ENCODE measurements around the gene CCDC85A. TPM values are rescaled to one million over a fixed set of nuclear protein-coding genes. Genes with fewer than 3 reads are reported as not detected.

CCDC85A gene
- total RNA-seq, 1 donor from 2014 or later = 4.7 TPM

DNA sequence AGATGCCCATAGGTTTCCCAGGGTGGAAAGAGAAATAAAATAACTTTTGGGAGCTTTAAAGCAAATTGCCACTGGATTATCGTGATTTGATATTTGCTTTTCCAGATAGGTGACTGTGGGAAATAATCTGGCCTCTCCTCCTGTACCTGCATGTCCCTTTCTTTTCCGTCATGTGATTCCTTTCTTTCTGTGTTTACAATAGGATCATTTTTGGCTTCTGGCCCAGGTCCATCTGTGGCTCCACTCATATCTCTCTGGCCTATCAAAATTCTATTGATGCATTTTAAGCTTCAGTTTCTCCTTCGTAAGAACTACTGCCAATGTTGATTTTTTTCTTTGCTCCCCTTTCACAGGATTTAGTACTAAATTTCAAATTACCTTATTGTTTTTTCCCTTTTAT, 153.6 kb downstream of the CCDC85A start:
- no peak overlapping the region for H3K4me3 ChIP-seq
- H3K4me1 ChIP-seq = no peaks in the 10 kb centered on the region
- TF ChIP-seq, protein P1, sequence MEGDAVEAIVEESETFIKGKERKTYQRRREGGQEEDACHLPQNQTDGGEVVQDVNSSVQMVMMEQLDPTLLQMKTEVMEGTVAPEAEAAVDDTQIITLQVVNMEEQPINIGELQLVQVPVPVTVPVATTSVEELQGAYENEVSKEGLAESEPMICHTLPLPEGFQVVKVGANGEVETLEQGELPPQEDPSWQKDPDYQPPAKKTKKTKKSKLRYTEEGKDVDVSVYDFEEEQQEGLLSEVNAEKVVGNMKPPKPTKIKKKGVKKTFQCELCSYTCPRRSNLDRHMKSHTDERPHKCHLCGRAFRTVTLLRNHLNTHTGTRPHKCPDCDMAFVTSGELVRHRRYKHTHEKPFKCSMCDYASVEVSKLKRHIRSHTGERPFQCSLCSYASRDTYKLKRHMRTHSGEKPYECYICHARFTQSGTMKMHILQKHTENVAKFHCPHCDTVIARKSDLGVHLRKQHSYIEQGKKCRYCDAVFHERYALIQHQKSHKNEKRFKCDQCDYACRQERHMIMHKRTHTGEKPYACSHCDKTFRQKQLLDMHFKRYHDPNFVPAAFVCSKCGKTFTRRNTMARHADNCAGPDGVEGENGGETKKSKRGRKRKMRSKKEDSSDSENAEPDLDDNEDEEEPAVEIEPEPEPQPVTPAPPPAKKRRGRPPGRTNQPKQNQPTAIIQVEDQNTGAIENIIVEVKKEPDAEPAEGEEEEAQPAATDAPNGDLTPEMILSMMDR (IDR thresholded peaks at IDR 0.05) = no peak
- TF ChIP-seq POLR2A (IDR thresholded peaks at IDR 0.05) (no peak), POLR2AphosphoS5 (IDR thresholded peaks at IDR 0.05; ENCODE audit: insufficient read depth in 1 of 2, low read depth in 1 of 2) (no peak)
- no peaks in the 10 kb centered on the region for H3K27me3 ChIP-seq
- H3K36me3 ChIP-seq = no peaks in the 10 kb centered on the region
- intact Hi-C loops (cut with DNase I) = no loop called here
- no peak for DNase-seq (ENCODE audit: extremely low spot score in 2 of 2)
- no peak overlapping the region for H3K27ac ChIP-seq
- no peaks in the 10 kb centered on the region for H3K9me3 ChIP-seq

- Histone ChIP-seq H3K27ac (no peak overlapping the region), H3K27me3 (no peaks in the 10 kb centered on the region), H3K4me1 (no peaks in the 10 kb centered on the region), H3K36me3 (no peaks in the 10 kb centered on the region), H3K4me3 (no peak overlapping the region), H3K9me3 (no peaks in the 10 kb centered on the region)
- no peak for TF ChIP-seq POLR2AphosphoS5 (IDR thresholded peaks at IDR 0.05; ENCODE audit: insufficient read depth in 1 of 2, low read depth in 1 of 2)
- TF ChIP-seq, protein P1 (IDR thresholded peaks at IDR 0.05) = no peak
- TF ChIP-seq POLR2A (IDR thresholded peaks at IDR 0.05) = no peak
- DNase-seq (ENCODE audit: extremely low spot score in 2 of 2) = no peak
- intact Hi-C loops (cut with DNase I) = no loop called here
These were observed 154.4 kb downstream of the CCDC85A start for GRCh38 chr2:56338232-56338631.

DNA sequence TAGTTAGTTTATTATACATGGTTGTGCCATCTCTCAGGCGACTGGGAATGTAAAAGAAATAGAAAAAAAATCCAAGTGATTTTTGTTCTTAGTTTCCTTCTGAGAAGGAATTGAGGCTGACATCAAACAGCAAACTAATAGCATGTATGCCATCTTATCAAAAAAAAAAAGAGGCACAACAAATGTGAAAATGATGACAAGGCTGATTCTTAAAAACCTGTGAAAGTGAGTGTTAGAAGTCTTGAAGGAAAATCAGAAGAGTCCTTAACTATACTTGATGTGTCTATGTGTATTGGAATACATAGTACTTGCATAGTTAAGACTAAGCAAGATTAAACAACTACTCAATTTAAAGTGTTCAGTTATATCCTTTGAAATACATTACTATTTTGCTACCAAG, 161.0 kb downstream of the CCDC85A start:
- no peak overlapping the region for H3K4me3 ChIP-seq
- no peaks in the 10 kb centered on the region for H3K36me3 ChIP-seq
- no peak for DNase-seq (ENCODE audit: extremely low spot score in 2 of 2)
- H3K4me1 ChIP-seq = no peaks in the 10 kb centered on the region
- intact Hi-C loops (cut with DNase I) = no loop called here
- no peak for TF ChIP-seq POLR2A (IDR thresholded peaks at IDR 0.05)
- TF ChIP-seq POLR2AphosphoS5 (IDR thresholded peaks at IDR 0.05; ENCODE audit: insufficient read depth in 1 of 2, low read depth in 1 of 2) = no peak
- TF ChIP-seq, protein P1 (IDR thresholded peaks at IDR 0.05) = no peak
- H3K27ac ChIP-seq = no peak overlapping the region
- H3K9me3 ChIP-seq = no peaks in the 10 kb centered on the region
- no peaks in the 10 kb centered on the region for H3K27me3 ChIP-seq

DNA sequence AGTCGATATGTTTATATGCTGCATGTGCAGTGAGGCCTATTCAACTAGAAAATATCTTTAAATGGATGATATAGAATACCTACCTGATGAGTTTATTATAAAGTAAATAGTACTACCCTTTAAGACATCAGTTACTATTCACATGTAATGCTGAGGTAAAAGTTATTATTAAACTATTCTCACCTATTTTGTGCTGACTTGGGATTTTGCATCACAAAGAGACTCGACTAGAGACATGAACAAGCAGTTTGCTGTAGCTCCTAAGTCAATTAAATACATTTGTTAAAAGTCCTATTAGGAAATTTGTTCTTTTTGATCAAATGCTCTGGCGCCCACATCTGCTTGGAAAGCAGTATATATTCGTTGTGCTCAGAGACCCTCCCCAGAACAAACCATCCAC, 164.1 kb downstream of the CCDC85A start:
- no peaks in the 10 kb centered on the region for H3K27me3 ChIP-seq
- H3K4me3 ChIP-seq = no peak overlapping the region
- H3K4me1 ChIP-seq = no peaks in the 10 kb centered on the region
- no peak for DNase-seq (ENCODE audit: extremely low spot score in 2 of 2)
- no peaks in the 10 kb centered on the region for H3K9me3 ChIP-seq
- no peaks in the 10 kb centered on the region for H3K36me3 ChIP-seq
- TF ChIP-seq, protein P1 (IDR thresholded peaks at IDR 0.05) = no peak
- TF ChIP-seq POLR2AphosphoS5 (IDR thresholded peaks at IDR 0.05; ENCODE audit: insufficient read depth in 1 of 2, low read depth in 1 of 2) (no peak), POLR2A (IDR thresholded peaks at IDR 0.05) (no peak)
- H3K27ac ChIP-seq = no peak overlapping the region
- intact Hi-C loops (cut with DNase I) = no loop called here

GRCh38 chr2:56348392-56349210, 164.8 kb downstream of the CCDC85A start:
- intact Hi-C loops (cut with DNase I) = no loop called here
- Histone ChIP-seq H3K36me3 (no peaks in the 10 kb centered on the region), H3K27me3 (no peaks in the 10 kb centered on the region), H3K9me3 (no peaks in the 10 kb centered on the region), H3K27ac (no peak overlapping the region), H3K4me1 (no peaks in the 10 kb centered on the region), H3K4me3 (no peak overlapping the region)
- no peak for TF ChIP-seq POLR2AphosphoS5 (IDR thresholded peaks at IDR 0.05; ENCODE audit: insufficient read depth in 1 of 2, low read depth in 1 of 2)
- TF ChIP-seq POLR2A (IDR thresholded peaks at IDR 0.05) = no peak
- TF ChIP-seq, protein P1 (IDR thresholded peaks at IDR 0.05) = no peak
- no peak for DNase-seq (ENCODE audit: extremely low spot score in 2 of 2)

All from vagina (tissue), 2 donors.